Posterior vena cava (tissue), 2 donors: ENCODE results near the gene SHB. TPM values are rescaled to one million over a fixed set of nuclear protein-coding genes. Genes with fewer than 3 reads are reported as not detected.

Experiments
- DNase-seq: peaks from one replicate; pipeline ENCODE4 v3.0.0-alpha.2; 2020; ENCODE audit warnings: low spot score
- intact Hi-C, 2 donors: fragments of 100-400 bp; cut with DNase I; formaldehyde crosslinking; loops; one replicate each; pipeline versions ENCODE4 v1.14.1 to v1.14.2; 2022 to 2023
- total RNA-seq, 2 donors: library from RNA; stranded (reverse); fragmentation: NEBNext Ultra II Directional; extraction: Animal tissue kit (Norgen Biotek cat#: 25700); gene quantifications; one replicate each; pipeline ENCODE4 v1.2.1, GENCODE V29; 2021
- donor health status: DM: yes; HTN: yes; CAD: no.
- donor health status: DM: yes; HTN: yes; CAD: no.

The SHB gene
- total RNA-seq, 2 donors from 2014 or later, result 18.7 to 23.0 TPM

DNA sequence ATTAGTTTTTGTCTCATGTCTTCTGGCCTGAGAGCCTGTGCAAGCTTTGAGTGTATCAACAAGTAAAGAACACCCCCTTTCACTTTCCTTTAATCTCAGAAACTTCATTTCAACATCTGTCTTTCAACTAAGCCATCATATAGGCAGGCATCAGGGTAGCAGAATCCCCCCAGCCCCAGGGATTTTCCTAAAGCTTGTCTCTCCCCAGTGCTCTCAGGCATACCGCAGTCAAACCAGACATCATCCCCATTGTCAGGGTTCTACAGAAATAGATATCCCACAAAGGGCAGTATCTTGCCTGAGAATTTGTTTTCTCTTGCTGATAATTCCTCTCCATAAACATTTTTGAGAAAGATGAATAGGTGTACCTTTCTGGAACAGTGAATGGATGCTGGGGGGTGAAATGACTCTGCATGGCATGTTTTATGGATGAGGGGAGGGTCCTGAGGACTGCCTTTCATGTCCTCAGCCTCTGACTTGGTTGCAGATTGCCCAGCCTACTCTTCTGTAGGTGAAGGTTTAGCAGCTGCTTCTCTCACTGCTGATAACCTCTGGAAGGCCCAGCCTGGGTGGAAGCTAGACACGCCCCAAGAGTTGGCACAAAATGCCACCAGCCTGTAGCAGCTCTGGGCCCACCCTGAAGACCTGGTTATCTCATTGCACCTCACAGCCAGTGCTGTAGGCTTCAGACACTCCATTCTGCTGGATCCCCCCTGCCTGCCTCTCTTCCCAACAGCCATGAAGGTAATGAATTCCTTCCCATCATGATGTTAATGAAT is 20.5 kb upstream of the SHB start:
- intact Hi-C loops, result loop anchor here in 1 of 2 donors (5.0 to 10.0 kb wide), 3 partner anchors 55 to 275 kb away; no protein-coding TSS in a partner anchor
- no peak for DNase-seq

DNA sequence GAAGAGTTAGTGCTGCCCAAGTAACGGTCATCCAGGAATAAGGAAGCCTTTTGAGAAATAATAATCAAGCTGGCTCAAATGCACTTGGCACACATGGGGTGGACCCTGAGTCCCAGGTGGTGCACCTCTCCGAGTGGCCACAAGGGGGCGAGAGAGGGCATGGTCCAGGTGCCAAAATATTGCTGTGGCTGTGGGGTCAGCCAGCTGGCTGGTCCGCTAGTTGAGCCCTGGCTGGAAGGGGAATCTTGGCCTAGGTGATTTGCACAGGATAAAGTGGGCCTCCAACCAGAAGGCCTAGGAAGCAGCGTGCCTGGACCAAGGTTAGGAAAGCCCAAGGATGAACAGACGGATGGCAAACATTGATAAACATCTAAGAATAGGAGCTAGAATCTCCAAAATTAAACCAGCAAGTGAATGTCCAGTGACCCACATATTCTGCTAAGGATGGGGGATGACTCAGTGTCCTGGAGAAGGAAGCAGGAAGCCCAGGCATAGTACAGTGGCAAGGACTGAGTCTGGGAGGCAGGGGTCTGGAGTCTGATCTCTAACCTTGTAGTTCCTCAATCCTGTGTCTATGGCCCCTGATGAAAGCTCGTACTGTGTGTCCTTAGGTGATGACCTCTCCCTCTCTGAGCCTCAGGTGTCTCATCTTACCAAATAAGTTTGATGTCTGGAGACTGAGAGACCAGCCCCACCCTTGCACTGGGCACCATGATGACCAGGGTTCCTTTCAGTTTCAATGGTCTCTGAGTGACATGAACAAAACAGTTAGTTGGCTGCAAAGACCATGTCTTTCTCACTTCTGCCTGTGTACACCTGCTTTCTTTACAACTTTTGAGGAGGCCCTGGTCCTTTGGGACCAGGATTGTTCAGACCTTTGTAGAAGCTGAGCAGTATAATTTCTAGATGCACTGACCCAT is 19.2 kb upstream of the SHB start:
- intact Hi-C loops, result loop anchor here in 1 of 2 donors (5.0 to 10.0 kb wide), 3 partner anchors 57 to 277 kb away; no protein-coding TSS in a partner anchor
- peak; percentile 94 for DNase-seq

DNA sequence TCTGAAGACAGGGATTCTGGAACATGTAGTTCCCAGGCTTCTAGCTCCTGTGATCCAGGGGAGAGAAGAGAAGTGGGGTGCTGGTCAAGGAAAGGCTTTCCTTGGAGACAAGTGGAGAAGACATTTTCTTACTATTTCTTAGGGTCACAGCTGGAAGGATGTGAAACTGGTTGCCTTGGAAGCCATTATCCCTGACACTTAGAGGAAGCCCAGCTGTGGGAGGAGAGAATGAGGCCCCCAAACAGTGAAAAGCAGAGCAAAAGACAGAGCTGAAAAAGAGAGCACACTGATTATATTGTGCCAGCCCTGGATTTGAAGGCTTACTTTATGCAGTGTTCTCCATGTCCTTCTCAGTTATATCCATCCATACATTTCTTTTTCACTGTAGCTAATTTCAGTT is 17.5 kb upstream of the SHB start:
- intact Hi-C loops, result loop anchor here in 1 of 2 donors (5.0 to 10.0 kb wide), 3 partner anchors 58 to 278 kb away; no protein-coding TSS in a partner anchor
- DNase-seq, result no peak

DNA sequence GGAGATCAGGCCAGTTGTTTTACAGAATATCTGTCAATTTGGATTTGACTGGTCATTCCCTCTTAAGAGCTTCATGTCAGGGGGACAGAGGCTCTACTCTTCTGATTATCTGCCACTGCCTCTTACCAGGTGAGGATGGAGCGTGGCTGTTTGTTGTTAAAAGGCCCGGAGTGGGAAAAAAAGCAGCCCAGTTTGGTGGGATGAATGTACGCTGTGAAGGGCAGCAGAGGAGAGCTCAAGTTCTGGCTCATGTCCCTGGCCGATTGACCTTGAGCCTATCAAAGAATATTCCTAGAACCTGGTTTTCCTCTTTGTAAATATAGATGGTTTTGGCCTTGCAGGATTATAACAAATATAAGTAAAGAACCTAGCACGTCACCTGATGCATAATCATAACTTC is 16.3 kb upstream of the SHB start:
- intact Hi-C loops, result loop anchor here in 1 of 2 donors (5.0 to 10.0 kb wide), 3 partner anchors 59 to 279 kb away; no protein-coding TSS in a partner anchor
- no peak for DNase-seq

DNA sequence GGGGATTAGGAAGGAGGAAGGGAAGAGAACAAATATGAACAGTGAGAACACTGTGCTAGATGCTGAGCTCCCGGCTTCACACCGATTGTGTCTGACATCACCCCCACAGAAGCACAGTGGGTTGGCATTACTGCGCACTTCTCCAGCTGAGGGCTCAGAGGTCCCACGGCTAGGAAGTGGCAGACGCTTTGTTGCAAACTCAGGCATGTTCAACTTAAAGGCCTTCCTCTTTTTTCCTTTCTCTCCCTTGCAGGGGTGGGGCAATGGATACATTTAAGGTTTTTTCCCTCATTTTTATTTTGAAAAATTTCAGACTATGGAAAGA is 15.5 kb upstream of the SHB start:
- intact Hi-C loops, result loop anchor here in 1 of 2 donors (10.0 kb wide), 2 partner anchors 60 to 280 kb away; no protein-coding TSS in a partner anchor
- DNase-seq, result no peak

DNA sequence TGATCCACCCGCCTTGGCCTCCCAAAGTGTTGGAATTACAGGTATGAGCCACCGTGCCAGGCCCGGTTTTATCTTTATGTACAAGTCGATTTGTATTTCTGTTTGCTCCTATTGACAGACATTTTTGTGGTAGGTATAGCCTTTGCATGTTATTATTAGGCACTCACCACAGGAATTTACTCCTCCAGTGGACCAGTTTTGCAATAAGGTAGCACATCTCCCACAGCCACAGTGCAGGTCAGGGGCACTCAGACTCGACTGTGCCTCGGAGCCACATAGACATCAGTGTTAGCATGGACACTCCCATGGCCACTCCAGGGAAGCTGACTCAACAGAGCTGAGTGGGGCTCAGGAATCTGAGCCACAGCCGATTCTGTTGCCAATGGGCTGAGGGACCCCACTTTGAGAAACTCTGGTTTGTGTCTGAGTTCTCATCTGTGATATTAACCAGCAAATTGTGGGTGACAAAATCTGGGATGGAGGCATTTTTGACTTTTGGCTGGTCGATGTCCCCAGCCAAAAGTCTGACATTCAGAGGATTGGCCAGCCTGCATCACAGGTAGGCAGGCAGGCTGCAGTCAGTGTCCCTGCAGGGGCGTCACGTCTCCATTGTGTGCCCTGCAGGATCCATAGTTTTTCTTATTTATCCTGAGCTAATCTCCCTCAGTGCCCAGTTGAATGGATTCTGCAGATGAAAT is 15.0 kb upstream of the SHB start:
- no peak for DNase-seq
- intact Hi-C loops, result loop anchor here in 1 of 2 donors (10.0 kb wide), 2 partner anchors 61 to 281 kb away; no protein-coding TSS in a partner anchor

DNA sequence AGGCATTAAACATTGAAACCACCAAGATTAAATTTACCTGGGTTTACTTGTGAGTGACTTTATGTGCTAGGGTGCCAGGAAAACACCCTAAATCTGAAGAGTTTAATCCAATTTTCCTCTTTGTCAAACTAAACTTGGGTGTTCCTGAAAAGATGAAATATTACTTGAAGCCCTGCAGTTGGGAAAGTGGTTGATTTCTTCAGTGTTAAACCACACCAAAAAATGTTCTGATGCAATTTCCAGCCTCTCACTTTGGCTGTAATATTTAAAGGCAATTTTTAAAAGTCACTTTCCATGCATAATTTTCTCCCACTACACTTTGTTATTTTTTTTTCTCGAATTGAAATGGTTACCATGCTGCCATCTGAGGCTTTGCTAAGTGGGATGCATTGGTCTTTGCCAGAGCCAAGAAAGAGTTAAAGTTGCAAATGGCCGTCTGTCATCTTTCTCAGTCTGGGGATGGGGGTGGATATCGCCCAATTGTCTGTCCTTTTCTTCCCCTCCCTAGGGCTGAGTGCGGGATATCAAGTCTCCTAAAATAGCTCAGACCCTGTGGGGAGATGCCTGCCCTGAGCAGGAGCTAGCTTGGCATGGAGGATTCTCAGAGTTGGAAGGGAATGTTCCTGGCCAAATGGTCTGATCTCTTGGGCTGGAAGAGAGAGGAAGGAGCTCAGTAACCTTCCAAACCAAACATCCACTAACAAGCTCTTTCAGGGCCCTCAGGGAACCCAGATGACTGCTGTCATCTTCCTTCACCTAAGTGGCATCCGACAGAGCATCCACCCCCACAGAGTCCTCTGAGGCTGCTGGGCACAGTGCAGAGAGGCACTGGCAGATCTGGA is 13.6 kb upstream of the SHB start:
- intact Hi-C loops, result loop anchor here in 1 of 2 donors (10.0 kb wide), 2 partner anchors 62 to 282 kb away; no protein-coding TSS in a partner anchor
- DNase-seq, result no peak

DNA sequence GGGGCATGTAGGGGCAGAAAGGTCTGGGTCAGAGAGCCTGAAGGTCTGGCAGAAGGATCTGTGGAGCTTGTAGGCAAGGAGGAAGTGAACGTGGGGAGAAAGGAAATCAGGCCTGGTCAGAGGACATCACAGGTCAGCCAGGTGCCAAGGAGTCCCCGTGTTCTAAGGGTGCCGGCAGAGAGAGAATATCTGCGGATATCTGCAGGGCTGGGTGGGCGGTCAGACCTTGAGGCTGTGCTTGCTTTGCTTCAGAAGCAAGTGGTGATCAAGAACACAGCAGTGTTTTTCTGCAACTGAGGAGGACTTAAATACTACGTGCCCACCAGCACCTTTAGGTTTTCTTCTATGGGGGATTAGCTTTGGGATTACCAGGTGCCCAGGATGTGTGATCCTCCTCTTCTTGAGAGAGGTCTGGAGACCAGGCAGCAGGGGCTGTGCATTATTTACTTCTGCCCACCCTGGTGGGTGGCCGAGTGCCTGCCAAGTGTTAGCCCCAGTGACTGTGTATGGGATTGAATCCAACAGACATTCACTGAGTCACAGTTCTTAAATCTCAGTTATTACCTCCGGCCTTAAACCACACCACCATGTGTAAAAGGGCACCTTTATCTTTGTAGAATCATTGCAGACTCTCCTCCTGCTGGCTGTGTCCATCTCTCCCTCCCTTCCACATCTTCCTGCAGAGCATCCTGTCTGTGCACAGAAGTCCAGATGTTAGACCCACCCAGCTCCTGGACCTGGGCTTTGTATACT is 12.5 kb upstream of the SHB start:
- no peak for DNase-seq
- intact Hi-C loops, result loop anchor here in 1 of 2 donors (10.0 kb wide), 2 partner anchors 63 to 283 kb away; no protein-coding TSS in a partner anchor

DNA sequence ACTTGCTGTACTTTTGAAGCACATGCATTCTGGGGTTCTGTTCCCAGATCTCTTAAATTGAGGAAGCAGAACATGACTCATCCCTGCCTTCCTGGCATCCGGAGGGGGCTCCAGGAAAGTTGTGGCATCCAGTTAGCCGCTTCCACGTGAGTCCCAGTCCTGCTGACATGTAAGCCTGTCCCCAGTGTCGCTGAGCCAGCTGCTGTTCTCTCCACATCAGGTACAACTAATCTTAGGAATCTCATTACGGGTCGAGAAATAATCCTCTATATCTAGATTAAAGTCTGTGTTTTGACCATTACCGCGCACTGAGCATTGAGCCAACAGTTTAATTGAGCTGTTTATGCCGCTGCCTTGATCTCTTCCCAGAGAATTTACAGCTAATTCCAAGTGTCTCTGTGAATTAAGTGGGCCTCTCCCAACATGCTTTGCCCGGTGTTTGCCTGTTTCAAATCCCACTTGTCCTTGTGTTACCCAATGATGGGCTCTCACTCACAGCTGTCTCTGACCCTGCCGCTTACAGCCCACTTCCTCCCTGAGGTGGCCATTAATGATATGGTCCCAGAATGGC is 10.5 kb upstream of the SHB start:
- intact Hi-C loops, result loop anchor here in 1 of 2 donors (10.0 kb wide), 2 partner anchors 65 to 285 kb away; no protein-coding TSS in a partner anchor
- DNase-seq, result peak; percentile 88

DNA sequence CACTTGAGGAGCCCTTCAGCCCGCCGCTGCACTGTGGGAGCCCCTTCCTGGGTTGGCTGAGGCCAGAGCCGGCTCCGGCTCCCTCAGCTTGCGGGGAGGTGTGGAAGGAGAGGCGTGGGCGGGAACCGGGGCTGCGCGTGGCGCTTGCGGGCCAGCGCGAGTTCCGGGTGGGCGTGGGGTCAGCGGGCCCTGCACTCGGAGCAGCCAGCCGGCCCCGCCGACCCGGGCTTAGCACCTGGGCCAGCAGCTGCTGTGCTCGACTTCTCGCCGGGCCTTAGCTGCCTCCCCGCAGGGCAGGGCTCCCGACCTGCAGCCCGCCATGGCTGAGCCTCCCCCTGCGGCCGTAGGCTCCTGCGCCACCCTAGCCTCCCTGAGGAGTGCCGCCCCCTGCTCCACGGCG is 6.2 kb upstream of the SHB start:
- intact Hi-C loops, result no loop called here
- DNase-seq, result peak; percentile 62

DNA sequence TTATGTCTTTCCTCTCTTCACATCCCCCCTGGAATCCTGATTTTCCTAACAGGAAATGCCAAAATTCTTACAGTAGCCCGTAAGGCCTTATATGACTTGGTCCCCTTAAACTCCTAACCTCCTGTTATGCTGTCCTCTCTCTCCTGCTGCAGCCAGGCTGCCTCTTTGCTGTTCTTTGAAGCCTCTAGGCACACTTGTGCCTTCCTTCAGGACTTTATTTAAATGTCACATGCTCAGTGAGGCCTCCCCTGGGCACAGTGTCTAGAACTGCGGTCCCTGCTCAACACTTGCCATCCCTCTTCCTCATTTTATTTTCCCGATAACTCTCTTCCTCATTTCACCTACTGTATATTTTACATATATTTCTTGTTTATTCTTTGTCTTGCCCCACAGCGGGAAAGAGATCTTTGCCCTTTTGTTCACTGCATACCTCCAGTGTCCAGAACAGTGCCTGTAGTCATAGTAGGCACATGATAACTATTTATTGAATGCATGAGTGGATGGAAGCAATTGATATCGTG is 5.5 kb upstream of the SHB start:
- intact Hi-C loops, result no loop called here
- no peak for DNase-seq

DNA sequence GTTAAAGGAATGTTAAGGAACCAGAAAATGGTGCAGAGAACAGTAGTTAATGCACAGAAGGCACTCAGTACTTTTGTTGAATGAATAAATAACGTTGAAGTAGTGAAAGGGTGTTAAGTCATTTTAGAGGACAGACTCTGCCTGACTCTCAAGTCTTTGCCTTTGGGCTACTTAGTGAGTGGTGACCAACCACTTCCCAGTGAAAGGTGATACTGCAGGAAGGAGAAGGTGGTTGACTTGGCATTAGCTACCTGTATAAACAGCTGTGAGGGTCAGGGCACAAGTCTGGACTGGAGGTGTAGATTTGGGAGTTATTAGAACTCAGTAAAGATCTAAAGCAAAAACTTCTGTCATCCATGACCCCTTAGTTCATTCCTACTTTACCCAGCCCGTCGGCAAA is 4.9 kb upstream of the SHB start:
- DNase-seq, result no peak
- intact Hi-C loops, result no loop called here

DNA sequence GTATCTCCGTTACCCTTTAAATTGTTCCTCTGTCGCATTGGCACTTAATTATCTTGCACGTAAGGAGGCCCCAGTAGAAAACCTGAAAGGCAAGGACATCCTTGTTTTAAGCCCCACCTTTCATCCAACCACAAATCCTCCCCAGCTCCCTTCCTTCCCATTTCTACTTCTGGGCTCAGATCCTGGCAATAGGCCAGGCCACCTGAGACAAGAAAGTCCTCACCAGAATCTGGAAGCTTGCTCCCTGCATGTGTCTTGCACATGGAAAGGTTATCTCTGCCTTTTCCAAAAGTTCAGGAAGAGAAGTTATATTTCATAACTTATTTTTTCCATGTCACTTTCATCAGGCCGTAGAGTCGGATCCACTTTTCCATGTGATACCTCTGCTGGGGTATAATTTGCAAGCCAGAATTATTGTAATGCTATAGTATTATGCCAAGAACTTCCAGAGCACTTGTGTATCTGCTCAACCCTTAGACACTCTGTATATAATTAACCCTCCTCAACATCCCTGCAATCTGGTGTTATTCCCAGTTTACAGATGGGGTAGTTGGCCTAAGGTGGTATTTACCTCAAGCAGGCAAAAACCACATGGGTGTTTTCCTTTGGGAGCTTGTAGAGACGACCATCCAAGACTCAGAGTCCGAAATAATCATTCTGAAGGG is 2.6 kb upstream of the SHB start:
- intact Hi-C loops, result no loop called here

DNA sequence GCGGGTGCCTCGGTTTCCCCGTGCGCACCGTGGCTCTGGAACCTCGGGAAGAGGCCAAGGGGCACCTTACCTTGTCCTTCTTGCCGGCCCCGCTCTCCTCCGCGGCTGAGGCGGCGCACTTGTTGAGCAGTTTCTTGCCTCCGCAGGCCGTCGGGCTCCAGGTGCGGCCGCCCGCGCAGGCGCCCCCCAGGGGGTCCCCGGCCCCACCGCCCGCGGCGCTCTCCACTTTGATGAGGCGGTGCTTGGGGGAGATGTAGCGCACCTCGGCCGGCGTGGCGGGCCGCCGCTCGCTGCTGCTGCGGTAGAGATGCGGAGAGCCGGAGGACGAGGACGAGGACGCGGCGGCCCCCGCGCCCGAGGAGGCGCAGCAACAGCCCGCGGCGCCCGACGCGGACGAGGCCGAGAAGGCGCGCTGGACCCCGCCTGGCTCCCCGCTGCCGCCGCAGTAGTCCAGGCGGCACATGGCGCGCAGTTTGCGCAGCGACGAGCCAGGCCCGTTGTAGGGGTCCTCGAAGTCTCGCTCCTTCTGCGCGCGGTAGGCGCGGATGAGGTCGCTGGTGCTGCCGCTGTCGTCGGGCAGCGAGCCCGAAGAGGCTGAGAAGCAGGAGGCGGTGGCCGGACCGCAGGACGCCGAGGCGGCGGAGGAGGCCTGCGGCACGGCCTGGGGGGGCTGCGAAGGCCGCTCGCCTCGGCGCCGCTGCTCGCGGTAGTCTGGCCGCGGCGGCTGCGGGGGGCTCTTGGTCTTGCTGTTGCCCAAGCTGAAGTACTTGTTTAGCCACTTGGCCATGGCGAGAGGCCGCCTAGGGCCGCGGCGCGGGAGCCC is 957 bp downstream of the SHB start:
- no peak for DNase-seq

More for the DNA sequence above, 2.6 kb upstream of the SHB start:
- no peak for DNase-seq

More for the DNA sequence above, 957 bp downstream of the SHB start:
- intact Hi-C loops, result loop anchor here (5.0 to 10.0 kb wide), 4 partner anchors 46 to 151 kb away; no protein-coding TSS in a partner anchor
